Thyroid gland (tissue), 4 donors: ENCODE data around the gene POFUT2.

Experiments
- CTCF ChIP-seq, 6 experiments: fragments of 200-600 bp in 3 of 6; fragments of 450-650 bp in 3 of 6; sonication (generic) in 3 of 6; IDR thresholded peaks; one replicate each; pipeline ENCODE4 v1.5.1; 2016 to 2019; ENCODE audit warnings: antibody characterized with exemption in 6 of 6, mild to moderate bottlenecking in 2 of 6, inconsistent platforms in 1 of 6, moderate library complexity in 1 of 6
- POLR2A ChIP-seq, 2 donors: fragments of 450-650 bp; IDR thresholded peaks; one replicate each; pipeline ENCODE4 v1.6.1; 2017; ENCODE audit warnings: antibody characterized with exemption in 2 of 2, mild to moderate bottlenecking in 2 of 2, moderate library complexity in 1 of 2

- TF ChIP-seq CTCF (IDR thresholded peaks at IDR 0.05), result no peak
- no peak for TF ChIP-seq POLR2A (IDR thresholded peaks at IDR 0.05)
These were observed 22.3 kb upstream of the POFUT2 start for GRCh38 chr21:45309987-45310381.
